Mucosa of descending colon (tissue), 3 donors: ENCODE data around the gene IFT88. TPM values are rescaled to one million over a fixed set of nuclear protein-coding genes. Genes with fewer than 3 reads are reported as not detected.

Source experiments
- ATAC-seq: fragments of 200-7000 bp; cut with Tn5 transposase; one replicate; pipeline ENCODE4 v1.9.1; 2020; ENCODE audit warnings: mild to moderate bottlenecking, moderate library complexity
- DNase-seq, 3 donors: peaks; one replicate each; pipeline ENCODE4 v3.0.0-alpha.2; 2020
- H3K36me3 ChIP-seq: fragments of 200-600 bp; one replicate; pipeline ENCODE4 v1.8.0; 2021; ENCODE audit warnings: low read depth, mild to moderate bottlenecking
- H3K4me1 ChIP-seq: fragments of 200-600 bp; one replicate; pipeline ENCODE4 v1.8.0; 2021; ENCODE audit warnings: low read depth, mild to moderate bottlenecking
- H3K4me3 ChIP-seq: fragments of 200-600 bp; one replicate; pipeline ENCODE4 v1.8.0; 2021; ENCODE audit warnings: mild to moderate bottlenecking
- H3K9me3 ChIP-seq: fragments of 200-600 bp; one replicate; pipeline ENCODE4 v1.8.0; 2021; ENCODE audit warnings: mild to moderate bottlenecking
- CTCF ChIP-seq: fragments of 200-600 bp; IDR thresholded peaks from one replicate; pipeline ENCODE4 v1.8.0; 2022; ENCODE audit warnings: antibody characterized with exemption, mild to moderate bottlenecking
- intact Hi-C, 2 donors: fragments of 100-400 bp; cut with DNase I in 1 of 2; cut with micrococcal nuclease in 1 of 2; formaldehyde crosslinking; loops; one replicate each; pipeline versions ENCODE4 v1.11.0 to v1.11.1; 2022; cut with DNase I, micrococcal nuclease
- total RNA-seq, 3 donors: library from RNA; stranded (reverse); fragmentation: NEBNext Ultra II Directional in 2 of 3; extraction: Animal tissue kit (Norgen Biotek cat#: 25700) in 2 of 3; gene quantifications; one replicate each; pipeline versions ENCODE4 v1.2.1 to v1.2.4, GENCODE V29; 2021 to 2023
- donor health status: DM: no; HTN: no; CAD: no; lungs with moderate emphysema.
- donor health status: DM: no; HTN: no; CAD: no.
- donor health status: DM: no; HTN: yes; CAD: no.

The IFT88 gene
- total RNA-seq, 3 donors from 2014 or later = 17.2 to 23.4 (median 19.7) TPM

- H3K9me3 ChIP-seq = no peaks in the 10 kb centered on the region
- ATAC-seq = no peak
- DNase-seq = no peak
- no peaks in the 10 kb centered on the region for H3K36me3 ChIP-seq
- no peak overlapping the region for H3K4me3 ChIP-seq
- no peaks in the 10 kb centered on the region for H3K4me1 ChIP-seq
- no peak for TF ChIP-seq CTCF
- intact Hi-C loops = no loop called here
These were observed 160.9 kb downstream of the IFT88 start for GRCh38 chr13:20727856-20728255.

GRCh38 chr13:20728579-20729311 lies 161.8 kb downstream of the IFT88 start:
- intact Hi-C loops = no loop called here
- H3K9me3 ChIP-seq = no peaks in the 10 kb centered on the region
- DNase-seq (no peak), ATAC-seq (no peak)
- no peak for TF ChIP-seq CTCF
- H3K36me3 ChIP-seq = no peaks in the 10 kb centered on the region
- H3K4me3 ChIP-seq = no peak overlapping the region
- no peaks in the 10 kb centered on the region for H3K4me1 ChIP-seq

- H3K36me3 ChIP-seq = no peaks in the 10 kb centered on the region
- no peak for TF ChIP-seq CTCF
- ATAC-seq = no peak
- H3K4me3 ChIP-seq = no peak overlapping the region
- DNase-seq = no peak
- H3K9me3 ChIP-seq = no peaks in the 10 kb centered on the region
- no peaks in the 10 kb centered on the region for H3K4me1 ChIP-seq
- intact Hi-C loops = no loop called here
These were observed 163.0 kb downstream of the IFT88 start for GRCh38 chr13:20729633-20730585.

- Histone ChIP-seq H3K9me3 (no peaks in the 10 kb centered on the region), H3K36me3 (no peaks in the 10 kb centered on the region), H3K4me3 (no peak overlapping the region), H3K4me1 (no peaks in the 10 kb centered on the region)
- DNase-seq (no peak), ATAC-seq (no peak)
- no peak for TF ChIP-seq CTCF
- intact Hi-C loops = no loop called here
These were observed 171.7 kb downstream of the IFT88 start for GRCh38 chr13:20738616-20739015.

GRCh38 chr13:20740021-20740420 lies 173.1 kb downstream of the IFT88 start:
- Histone ChIP-seq H3K4me1 (no peaks in the 10 kb centered on the region), H3K4me3 (no peak overlapping the region), H3K36me3 (no peaks in the 10 kb centered on the region), H3K9me3 (no peaks in the 10 kb centered on the region)
- DNase-seq (no peak), ATAC-seq (no peak)
- intact Hi-C loops = no loop called here
- no peak for TF ChIP-seq CTCF

Other genes starting within 250 kb of the IFT88 start
- gene CRYL1, start 41.3 kb upstream of the IFT88 start, total RNA-seq = 100 to 1,000 TPM in 2 of 3 donors, 10 to 100 TPM in 1; 49.2 to 141 (median 106) TPM
- gene IL17D, start 136.5 kb downstream of the IFT88 start, total RNA-seq = 1 to 10 TPM in 1 of 3 donors, under 1 TPM in 2; 0.41 to 1.5 (median 0.41) TPM
- 10 to 100 TPM in 1 of 3 donors, 1 to 10 TPM in 2; 4.9 to 11.6 (median 5.1) TPM for gene EEF1AKMT1, start 206.8 kb downstream of the IFT88 start, total RNA-seq